Activated effector memory CD4-positive, alpha-beta T cell treated with Interleukin-2 at 50 U/mL for 16 hours (primary cell): ENCODE data around the gene FANCC.
"Not testable (repeated sequence)": the region's sequence is repeated elsewhere in the genome, so short reads cannot be mapped to it uniquely, and the experiment has no call there.

ENCODE experiments used
- DNase-seq: peaks from one replicate; pipeline ENCODE4 v3.0.0-alpha.2; 2020

The FANCC gene

GRCh38 chr9:95224376-95225019 lies 93.0 kb downstream of the FANCC start:
- DNase-seq = no peak

- DNase-seq = not testable (repeated sequence)
These were observed 97.2 kb downstream of the FANCC start for GRCh38 chr9:95220352-95220751.

- no peak for DNase-seq
These were observed 98.7 kb downstream of the FANCC start for GRCh38 chr9:95218773-95219172.

GRCh38 chr9:95217936-95218335 lies 99.6 kb downstream of the FANCC start:
- DNase-seq = no peak

- no peak for DNase-seq
These were observed 102.1 kb downstream of the FANCC start for GRCh38 chr9:95215336-95215898.

GRCh38 chr9:95213117-95213516 lies 104.4 kb downstream of the FANCC start:
- no peak for DNase-seq

- DNase-seq = no peak
These were observed 106.5 kb downstream of the FANCC start for GRCh38 chr9:95211028-95211427.

GRCh38 chr9:95207403-95207802 lies 110.1 kb downstream of the FANCC start:
- no peak for DNase-seq

GRCh38 chr9:95206143-95206542 lies 111.4 kb downstream of the FANCC start:
- DNase-seq = no peak

GRCh38 chr9:95204710-95205109 lies 112.8 kb downstream of the FANCC start:
- DNase-seq = no peak

GRCh38 chr9:95204310-95204709 lies 113.2 kb downstream of the FANCC start:
- no peak for DNase-seq

GRCh38 chr9:95203019-95203418 lies 114.5 kb downstream of the FANCC start:
- not testable (repeated sequence) for DNase-seq

GRCh38 chr9:95202076-95202681 lies 115.3 kb downstream of the FANCC start:
- DNase-seq = no peak

- no peak for DNase-seq
These were observed 116.3 kb downstream of the FANCC start for GRCh38 chr9:95201206-95201605.

- no peak for DNase-seq
These were observed 119.7 kb downstream of the FANCC start for GRCh38 chr9:95197692-95198271.

GRCh38 chr9:95193480-95193879 lies 124.0 kb downstream of the FANCC start:
- no peak for DNase-seq

GRCh38 chr9:95193067-95193466 lies 124.4 kb downstream of the FANCC start:
- DNase-seq = no peak

GRCh38 chr9:95192631-95193030 lies 124.9 kb downstream of the FANCC start:
- no peak for DNase-seq

GRCh38 chr9:95190413-95190812 lies 127.1 kb downstream of the FANCC start:
- DNase-seq = no peak

- no peak for DNase-seq
These were observed 128.0 kb downstream of the FANCC start for GRCh38 chr9:95189251-95190098.

GRCh38 chr9:95188459-95188858 lies 129.1 kb downstream of the FANCC start:
- DNase-seq = no peak

GRCh38 chr9:95185956-95186355 lies 131.6 kb downstream of the FANCC start:
- no peak for DNase-seq

- no peak for DNase-seq
These were observed 134.5 kb downstream of the FANCC start for GRCh38 chr9:95182854-95183563.
